Skeletal muscle tissue (tissue), 4 donors: Measurements from ENCODE around the gene FHIT. TPM values are rescaled to one million over a fixed set of nuclear protein-coding genes. Genes with fewer than 3 reads are reported as not detected.

Experiments used
- H3K27ac ChIP-seq: one replicate; pipeline ENCODE4 v1.7.0; 2013; ENCODE audit warnings: mild to moderate bottlenecking, low read depth, low read length, inconsistent platforms
- H3K27me3 ChIP-seq, 3 donors: one replicate each; pipeline ENCODE4 v1.7.0; 2013; ENCODE audit warnings: low read length in 3 of 3; ENCODE audit not compliant: control insufficient read depth in 3 of 3, insufficient read depth in 3 of 3
- H3K36me3 ChIP-seq, 3 donors: one replicate each; pipeline ENCODE4 v1.7.0; 2013; ENCODE audit warnings: low read length in 3 of 3; ENCODE audit not compliant: control insufficient read depth in 3 of 3, insufficient read depth in 3 of 3
- H3K4me1 ChIP-seq, 3 donors: one replicate each; pipeline ENCODE4 v1.7.0; 2013; ENCODE audit warnings: low read length in 3 of 3, mild to moderate bottlenecking in 3 of 3; ENCODE audit not compliant: control insufficient read depth in 3 of 3, insufficient read depth in 3 of 3
- H3K4me3 ChIP-seq, 3 donors: one replicate each; pipeline ENCODE4 v1.7.0; 2013; ENCODE audit warnings: low read length in 3 of 3
- H3K9ac ChIP-seq, 3 donors: one replicate each; pipeline ENCODE4 v1.7.0; 2013; ENCODE audit warnings: low read length in 3 of 3, mild to moderate bottlenecking in 3 of 3, moderate library complexity in 2 of 3, low read depth in 1 of 3
- H3K9me3 ChIP-seq, 3 donors: one replicate each; pipeline ENCODE4 v1.7.0; 2013; ENCODE audit warnings: low read length in 3 of 3; ENCODE audit not compliant: control insufficient read depth in 3 of 3
- total RNA-seq: library from RNA; depleted of rRNA; stranded (reverse); fragments of >200 nt; gene quantifications from one replicate; pipeline ENCODE4 v1.2.3, GENCODE V29; 2014
- donor health status: Osteomylitis.

The FHIT gene
- total RNA-seq, 1 donor from 2014 or later, result 4.2 TPM

GRCh38 chr3:60190073-60190472, 1061.2 kb downstream of the FHIT start:
- Histone ChIP-seq H3K27me3 (no peaks in the 10 kb centered on the region), H3K9me3 (no peaks in the 10 kb centered on the region), H3K4me3 (no peak overlapping the region), H3K27ac (no peak overlapping the region), H3K36me3 (no peaks in the 10 kb centered on the region), H3K9ac (no peak overlapping the region), H3K4me1 (no peaks in the 10 kb centered on the region)

- H3K4me1 ChIP-seq, result no peaks in the 10 kb centered on the region
- no peak overlapping the region for H3K27ac ChIP-seq
- H3K4me3 ChIP-seq, result no peak overlapping the region
- no peaks in the 10 kb centered on the region for H3K27me3 ChIP-seq
- H3K9ac ChIP-seq, result no peak overlapping the region
- H3K9me3 ChIP-seq, result no peaks in the 10 kb centered on the region
- H3K36me3 ChIP-seq, result no peaks in the 10 kb centered on the region
Measured at GRCh38 chr3:60189304-60189703, 1061.9 kb downstream of the FHIT start.

GRCh38 chr3:60188803-60189202, 1062.4 kb downstream of the FHIT start:
- no peaks in the 10 kb centered on the region for H3K4me1 ChIP-seq
- no peaks in the 10 kb centered on the region for H3K9me3 ChIP-seq
- no peak overlapping the region for H3K9ac ChIP-seq
- no peaks in the 10 kb centered on the region for H3K36me3 ChIP-seq
- H3K27ac ChIP-seq, result no peak overlapping the region
- H3K27me3 ChIP-seq, result no peaks in the 10 kb centered on the region
- H3K4me3 ChIP-seq, result no peak overlapping the region

GRCh38 chr3:60187343-60187742, 1063.9 kb downstream of the FHIT start:
- H3K4me3 ChIP-seq, result no peak overlapping the region
- H3K27ac ChIP-seq, result no peak overlapping the region
- no peak overlapping the region for H3K9ac ChIP-seq
- no peaks in the 10 kb centered on the region for H3K27me3 ChIP-seq
- no peaks in the 10 kb centered on the region for H3K4me1 ChIP-seq
- no peaks in the 10 kb centered on the region for H3K9me3 ChIP-seq
- H3K36me3 ChIP-seq, result no peaks in the 10 kb centered on the region

- Histone ChIP-seq H3K9me3 (no peaks in the 10 kb centered on the region), H3K9ac (no peak overlapping the region), H3K4me3 (no peak overlapping the region), H3K4me1 (no peaks in the 10 kb centered on the region), H3K27ac (no peak overlapping the region), H3K36me3 (no peaks in the 10 kb centered on the region), H3K27me3 (no peaks in the 10 kb centered on the region)
Measured at GRCh38 chr3:60186359-60186758, 1064.9 kb downstream of the FHIT start.

GRCh38 chr3:60185161-60185560, 1066.1 kb downstream of the FHIT start:
- H3K9me3 ChIP-seq, result no peaks in the 10 kb centered on the region
- no peak overlapping the region for H3K4me3 ChIP-seq
- H3K36me3 ChIP-seq, result no peaks in the 10 kb centered on the region
- H3K27me3 ChIP-seq, result no peaks in the 10 kb centered on the region
- no peaks in the 10 kb centered on the region for H3K4me1 ChIP-seq
- H3K27ac ChIP-seq, result no peak overlapping the region
- H3K9ac ChIP-seq, result no peak overlapping the region

- no peaks in the 10 kb centered on the region for H3K4me1 ChIP-seq
- no peak overlapping the region for H3K9ac ChIP-seq
- no peak overlapping the region for H3K27ac ChIP-seq
- no peaks in the 10 kb centered on the region for H3K27me3 ChIP-seq
- H3K36me3 ChIP-seq, result no peaks in the 10 kb centered on the region
- no peaks in the 10 kb centered on the region for H3K9me3 ChIP-seq
- H3K4me3 ChIP-seq, result no peak overlapping the region
Measured at GRCh38 chr3:60182697-60183096, 1068.6 kb downstream of the FHIT start.

GRCh38 chr3:60178931-60179653, 1072.2 kb downstream of the FHIT start:
- Histone ChIP-seq H3K9me3 (no peaks in the 10 kb centered on the region), H3K36me3 (no peaks in the 10 kb centered on the region), H3K27ac (no peak overlapping the region), H3K4me3 (no peak overlapping the region), H3K27me3 (no peaks in the 10 kb centered on the region), H3K4me1 (no peaks in the 10 kb centered on the region), H3K9ac (no peak overlapping the region)

- H3K36me3 ChIP-seq, result no peaks in the 10 kb centered on the region
- H3K4me3 ChIP-seq, result no peak overlapping the region
- H3K4me1 ChIP-seq, result no peaks in the 10 kb centered on the region
- H3K27me3 ChIP-seq, result no peaks in the 10 kb centered on the region
- no peak overlapping the region for H3K9ac ChIP-seq
- H3K27ac ChIP-seq, result no peak overlapping the region
- no peaks in the 10 kb centered on the region for H3K9me3 ChIP-seq
Measured at GRCh38 chr3:60177726-60178125, 1073.5 kb downstream of the FHIT start.

- no peaks in the 10 kb centered on the region for H3K9me3 ChIP-seq
- H3K4me1 ChIP-seq, result no peaks in the 10 kb centered on the region
- H3K9ac ChIP-seq, result no peak overlapping the region
- H3K4me3 ChIP-seq, result no peak overlapping the region
- no peaks in the 10 kb centered on the region for H3K36me3 ChIP-seq
- H3K27me3 ChIP-seq, result no peaks in the 10 kb centered on the region
- no peak overlapping the region for H3K27ac ChIP-seq
Measured at GRCh38 chr3:60176614-60177013, 1074.6 kb downstream of the FHIT start.
